GDM1 (cell line): ENCODE results near the gene GOLM1.
"Not testable (repeated sequence)": the region's sequence is repeated elsewhere in the genome, so short reads cannot be mapped to it uniquely, and the experiment has no call there.

ENCODE experiments used
- DNase-seq: peaks from one replicate; lab custom pipeline; 2025; lab: John Stamatoyannopoulos, UW

GOLM1 gene

DNA sequence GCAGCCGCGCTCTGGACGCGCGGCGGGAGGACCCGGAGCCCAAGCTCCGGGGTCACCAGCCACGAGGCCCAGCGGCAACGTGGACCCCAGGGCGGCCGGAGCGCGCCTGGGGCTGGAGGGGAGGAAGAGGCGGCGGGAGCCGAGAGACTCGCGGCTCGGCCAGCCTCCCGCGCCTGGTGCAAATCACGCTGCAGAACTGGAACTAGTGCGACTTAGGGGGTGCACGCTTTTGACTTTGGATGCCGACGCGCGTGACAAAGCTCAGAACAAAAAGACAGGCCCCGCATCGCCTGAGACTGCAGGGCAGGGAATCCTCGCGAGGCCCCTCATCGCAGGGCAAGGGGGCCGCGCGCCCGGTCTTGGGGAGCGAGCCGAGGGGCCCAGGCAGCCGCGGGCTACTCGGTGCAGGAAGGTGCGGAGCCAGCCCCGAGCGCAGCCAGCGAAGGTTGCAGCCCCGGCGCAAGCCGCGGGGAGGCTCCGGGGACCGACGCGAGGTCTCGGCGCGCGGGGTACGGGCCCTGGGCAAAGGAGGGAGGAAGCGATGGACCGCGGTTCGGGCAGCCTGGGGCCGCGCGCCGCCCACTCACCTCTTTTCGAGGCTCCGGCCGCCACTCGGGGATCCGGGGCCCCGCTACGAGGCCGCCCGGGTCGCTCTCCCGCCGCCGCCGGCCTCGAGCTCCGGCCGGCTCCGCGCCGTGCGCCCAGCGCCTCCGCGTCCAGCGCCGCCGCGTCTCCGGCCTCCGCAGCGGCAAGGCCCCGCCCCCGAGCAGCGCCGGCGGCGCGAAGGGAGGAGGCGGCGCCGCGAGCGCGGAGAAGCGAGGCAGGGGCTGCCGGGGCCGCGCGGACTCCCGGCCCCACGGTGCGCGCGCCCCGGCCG, at the start of gene GOLM1:
Gene GOLM1 (minus strand): TSS at position 735 of the 877 bp plus-strand sequence. CDS start 20,238 bp downstream, outside the sequence.
- DNase-seq, result no peak

DNA sequence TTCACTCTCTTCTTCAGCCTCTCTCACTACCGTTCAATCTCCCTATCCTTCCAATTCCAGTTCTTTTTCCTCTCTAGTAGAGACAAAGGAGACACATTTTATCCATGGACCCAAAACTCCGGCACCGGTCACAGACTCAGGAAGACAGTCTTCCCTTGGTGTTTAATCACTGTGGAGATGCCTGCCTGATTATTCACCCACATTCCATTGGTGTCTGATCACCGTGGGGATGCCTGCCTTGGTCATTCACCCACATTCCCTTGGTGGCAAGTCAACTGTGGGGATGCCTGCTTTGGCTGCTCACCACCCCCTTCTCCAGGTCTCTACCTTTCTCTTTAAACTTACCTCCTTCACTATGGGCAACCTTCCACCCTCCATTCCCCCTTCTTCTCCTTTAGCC, 47.3 kb upstream of the GOLM1 start:
- DNase-seq, result not testable (repeated sequence)

GRCh38 chr9:86145960-86146359, 46.6 kb upstream of the GOLM1 start:
- DNase-seq, result not testable (repeated sequence)

- no peak for DNase-seq
Measured at GRCh38 chr9:86142973-86143372, 43.6 kb upstream of the GOLM1 start.

GRCh38 chr9:86141843-86142242, 42.5 kb upstream of the GOLM1 start:
- no peak for DNase-seq

DNA sequence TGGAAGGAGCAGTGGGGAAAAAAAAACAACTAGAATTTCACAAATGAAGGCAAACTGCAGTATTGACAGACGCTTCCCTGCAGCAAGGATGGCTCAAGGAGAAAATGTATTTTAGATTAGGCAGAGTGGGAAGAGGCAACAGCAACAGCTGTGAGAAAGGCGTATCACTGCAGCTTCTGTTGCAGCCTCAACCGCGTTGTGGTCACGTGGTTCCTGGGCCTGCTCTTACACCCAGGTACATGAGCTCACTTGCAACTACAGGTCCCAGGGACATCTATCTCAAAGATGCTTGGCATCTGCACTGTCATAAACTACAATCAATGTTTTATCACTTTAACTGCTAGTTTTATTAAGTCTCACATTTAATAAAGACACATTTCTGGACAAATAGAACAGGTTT, 36.0 kb upstream of the GOLM1 start:
- no peak for DNase-seq

- DNase-seq, result no peak
Measured at GRCh38 chr9:86134361-86134760, 35.0 kb upstream of the GOLM1 start.

GRCh38 chr9:86128235-86128822, 29.0 kb upstream of the GOLM1 start:
- DNase-seq, result no peak

DNA sequence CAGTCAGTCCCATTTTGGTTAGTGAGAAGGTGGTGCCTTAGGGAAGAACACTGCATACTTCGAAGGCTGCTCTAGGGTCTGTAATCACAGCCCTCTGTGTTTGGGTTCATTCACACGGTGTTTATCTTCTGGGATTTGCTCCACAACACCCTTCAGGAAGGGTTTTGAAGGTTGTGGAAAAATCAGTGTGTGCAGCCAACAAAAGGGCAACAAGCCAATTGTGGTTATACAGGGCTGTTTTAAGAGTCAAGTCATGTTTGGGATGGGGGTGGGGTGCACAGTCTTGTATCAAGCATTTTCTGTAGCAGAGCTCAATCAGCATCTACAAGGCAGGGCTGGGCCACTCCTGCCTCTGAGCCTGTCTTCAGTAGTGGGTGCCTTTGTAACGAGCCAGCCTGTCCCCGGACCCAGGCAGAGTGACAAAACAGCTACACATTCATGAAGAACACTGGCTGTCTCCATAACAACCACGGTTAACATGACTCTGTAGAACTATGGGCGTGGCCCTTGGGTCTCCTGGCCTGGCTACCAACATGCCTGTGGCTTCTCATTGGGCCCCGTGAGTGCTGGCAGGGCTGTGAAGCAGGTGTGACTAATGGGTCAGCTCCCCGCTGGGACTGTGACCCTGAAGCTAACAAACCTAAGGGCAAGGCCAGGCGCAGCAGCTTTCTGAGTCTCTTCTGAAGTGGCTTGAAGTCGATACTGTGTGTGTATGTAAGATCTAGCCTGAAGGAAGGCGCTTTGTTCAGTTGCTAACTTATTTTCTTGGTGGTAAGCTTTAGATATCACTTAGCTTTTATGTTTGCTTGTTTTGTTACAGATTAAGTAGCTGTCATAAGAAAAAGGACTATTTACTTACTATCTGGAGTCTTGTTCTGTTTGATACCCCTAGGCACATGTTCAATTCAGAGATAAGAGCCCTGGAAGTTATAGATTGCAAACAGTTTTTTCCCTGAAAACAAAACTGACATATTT, 27.9 kb upstream of the GOLM1 start:
- no peak for DNase-seq

- DNase-seq, result no peak
Measured at GRCh38 chr9:86122311-86122710, 23.0 kb upstream of the GOLM1 start.

GRCh38 chr9:86119457-86119856, 20.1 kb upstream of the GOLM1 start:
- no peak for DNase-seq

DNA sequence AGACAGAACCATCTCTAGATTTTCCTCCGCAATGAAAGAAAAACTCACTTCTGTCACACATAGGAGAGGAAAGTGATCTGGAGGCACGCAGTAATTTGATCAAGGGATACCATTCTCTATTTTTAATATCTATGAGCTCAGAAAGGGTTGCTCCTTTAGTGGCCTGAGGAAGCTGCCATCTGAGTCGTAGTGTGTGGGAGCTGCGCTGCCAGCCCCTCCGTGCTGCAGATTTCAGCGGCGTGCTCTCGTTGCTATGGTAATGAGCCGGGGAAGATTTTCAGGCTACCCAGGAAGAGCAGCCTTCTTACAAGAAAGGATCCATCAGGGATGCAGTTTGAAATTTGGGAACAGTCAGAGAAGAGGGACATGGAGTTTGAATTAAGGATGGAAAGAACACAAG, 17.1 kb upstream of the GOLM1 start:
- no peak for DNase-seq

DNA sequence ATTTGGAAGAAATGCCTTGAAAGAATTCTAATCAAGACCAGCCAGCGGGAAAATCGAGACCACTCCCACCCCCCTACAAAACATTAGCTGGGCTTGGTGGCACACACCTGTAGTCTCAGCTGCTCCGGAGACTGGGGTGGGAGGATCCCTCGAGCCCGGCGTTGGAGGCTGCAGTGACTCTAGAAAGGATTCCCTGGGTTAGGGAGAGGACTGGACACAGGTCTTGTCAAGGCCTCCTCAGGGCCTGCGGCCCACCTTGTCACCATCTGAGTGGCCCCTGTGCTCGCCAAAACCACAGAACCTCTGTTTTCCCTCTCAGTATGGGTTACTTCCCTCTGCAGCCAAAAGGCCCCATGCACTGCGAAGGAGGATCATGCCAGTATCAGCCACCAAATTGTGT, 16.5 kb upstream of the GOLM1 start:
- no peak for DNase-seq

GRCh38 chr9:86112057-86112456, 12.7 kb upstream of the GOLM1 start:
- DNase-seq, result no peak

DNA sequence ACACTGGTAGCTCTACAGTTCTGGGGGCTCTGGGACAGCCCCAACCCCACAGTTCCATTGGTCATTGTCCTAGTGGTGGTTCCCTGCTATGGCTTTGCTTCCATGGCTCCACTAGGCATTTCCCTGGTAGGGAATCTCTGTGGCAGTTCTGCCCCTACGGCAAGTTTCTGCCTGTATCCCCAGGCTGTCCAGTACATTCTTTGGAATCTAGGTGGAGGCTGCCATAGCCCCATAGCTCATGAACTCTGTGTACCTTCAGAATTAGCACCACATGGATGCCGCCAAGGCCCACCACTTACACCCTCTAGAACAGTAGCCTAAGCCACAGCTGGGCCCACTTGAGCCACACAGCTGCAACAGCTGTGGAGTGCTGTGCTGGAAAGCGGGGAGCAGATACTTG, 3.3 kb upstream of the GOLM1 start:
- DNase-seq, result no peak

- DNase-seq, result no peak
Measured at GRCh38 chr9:86099701-86100364, 475 bp upstream of the GOLM1 start.

DNA sequence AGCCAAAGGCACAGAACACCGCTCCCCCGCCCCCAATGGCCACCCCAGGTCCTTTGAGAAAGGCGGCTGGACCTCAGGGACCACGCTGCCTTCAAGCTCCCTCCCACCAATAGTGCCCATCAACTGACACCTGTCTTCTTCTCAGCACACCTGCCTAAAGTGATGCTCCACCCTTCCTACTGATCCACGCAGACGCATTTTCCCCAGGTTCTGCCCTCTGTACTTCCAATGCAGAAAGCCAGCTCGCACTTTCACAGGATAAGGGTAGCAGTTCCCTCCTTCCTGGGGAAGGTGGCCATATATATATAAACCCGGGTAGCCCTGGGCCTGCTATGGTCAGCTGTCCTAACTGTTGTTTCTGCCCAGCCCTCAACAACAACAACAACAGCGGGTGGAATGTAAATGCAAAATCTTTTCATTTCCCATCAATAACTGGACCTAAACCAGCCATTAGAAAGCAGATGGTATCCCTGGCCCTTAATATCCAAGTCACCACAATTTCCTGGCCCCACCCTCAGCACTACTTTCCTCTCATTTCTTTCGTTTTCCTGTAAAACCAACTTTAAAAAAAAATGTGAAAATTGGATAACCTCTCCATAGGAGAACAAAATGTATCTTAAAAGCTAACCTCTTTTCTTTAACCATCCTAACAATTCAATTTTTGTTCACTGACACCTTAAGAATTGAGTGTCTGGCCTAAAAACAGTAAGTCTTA, 1.7 kb downstream of the GOLM1 start:
- no peak for DNase-seq

GRCh38 chr9:86096386-86096785, 3.0 kb downstream of the GOLM1 start:
- DNase-seq, result no peak

DNA sequence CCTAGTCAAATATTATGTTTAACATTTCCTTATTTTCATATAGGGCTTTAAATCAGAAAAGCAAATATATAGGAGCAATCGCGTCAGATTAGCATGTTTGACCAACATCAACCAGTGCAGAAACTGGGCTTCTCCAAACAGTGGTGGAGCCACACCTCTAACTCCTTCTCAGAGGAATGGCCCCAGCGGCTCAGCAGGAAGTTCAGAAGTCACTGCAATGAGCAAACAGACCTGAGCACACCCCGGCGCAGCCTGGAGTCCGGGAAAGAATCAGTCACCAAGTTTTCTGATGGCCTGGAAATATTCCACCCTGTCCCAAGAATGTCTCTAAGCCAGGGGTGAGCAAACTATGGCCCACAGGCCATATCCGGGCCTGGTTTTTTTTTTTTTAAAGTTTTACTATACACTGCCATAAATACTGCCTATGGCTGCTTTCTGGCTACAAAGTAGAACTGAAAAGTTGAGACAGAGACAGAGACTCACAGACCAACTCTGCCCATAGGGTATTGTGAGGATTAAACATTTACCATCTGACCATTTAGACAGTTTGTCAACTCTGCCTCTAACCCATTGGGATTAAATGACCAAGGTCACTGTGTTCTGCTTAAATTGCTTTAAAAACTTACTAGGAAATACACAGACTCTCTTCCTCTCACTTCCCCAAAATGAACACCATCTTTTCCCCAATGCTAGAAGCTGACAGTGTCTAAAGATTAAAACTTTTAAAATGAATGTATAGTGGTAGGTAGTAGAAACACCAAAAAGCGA, 5.4 kb downstream of the GOLM1 start:
- DNase-seq, result no peak

DNA sequence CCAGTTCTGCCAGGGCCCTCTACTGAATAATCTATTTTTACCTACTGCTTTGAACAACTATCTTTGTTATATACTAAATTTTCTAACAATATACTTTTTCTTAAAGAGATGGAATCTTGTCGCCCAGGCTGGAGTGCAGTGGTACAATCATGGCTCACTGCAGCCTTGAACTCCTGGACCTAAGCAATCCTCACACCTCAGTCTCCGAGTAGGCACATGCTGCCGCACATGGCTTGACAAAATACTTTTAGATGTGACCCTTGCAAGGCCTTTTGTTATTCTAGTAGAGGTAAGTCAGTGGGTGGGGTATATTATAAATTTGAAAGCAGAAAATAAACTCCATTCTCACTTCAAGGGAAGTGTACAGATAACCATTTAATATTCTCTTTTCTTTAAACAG, 7.9 kb downstream of the GOLM1 start:
- DNase-seq, result no peak
